ENCODE results near the gene AGL.
A peak's percentile ranks its signal among the peaks of the same experiment; 100 is the strongest.
"Not testable (repeated sequence)": the region's sequence is repeated elsewhere in the genome, so short reads cannot be mapped to it uniquely, and the experiment has no call there.

The AGL gene

GRCh38 chr1:99887890-99888289, 37.7 kb downstream of the AGL start:
- no peak for DNase-seq (ENCODE audit: low read depth in 2 of 2)

GRCh38 chr1:99891997-99892396, 41.8 kb downstream of the AGL start:
- TF ChIP-seq CTCF (IDR thresholded peaks at IDR 0.05; ENCODE audit: low read depth, low read length), result no peak
- no peak overlapping the region for H3K4me3 ChIP-seq (replicated peaks in 1 of 2; ENCODE audit: low read depth in 2 of 2, low read length in 2 of 2)
- DNase-seq (ENCODE audit: low read depth in 2 of 2), result no peak

More at GRCh38 chr1:99887890-99888289, 37.7 kb downstream of the AGL start:
- no peak for TF ChIP-seq CTCF (IDR thresholded peaks at IDR 0.05; ENCODE audit: low read depth, low read length)
- no peak overlapping the region for H3K4me3 ChIP-seq (replicated peaks in 1 of 2; ENCODE audit: low read depth in 2 of 2, low read length in 2 of 2)

- not testable (repeated sequence) for DNase-seq (ENCODE audit: low read depth in 2 of 2); H3K4me3 ChIP-seq (replicated peaks in 1 of 2; ENCODE audit: low read depth in 2 of 2, low read length in 2 of 2)
Measured at GRCh38 chr1:99903278-99903677, 53.1 kb downstream of the AGL start.

- TF ChIP-seq CTCF (IDR thresholded peaks at IDR 0.05; ENCODE audit: low read depth, low read length), result no peak
- no peak for DNase-seq (ENCODE audit: low read depth in 2 of 2)
- H3K4me3 ChIP-seq (replicated peaks in 1 of 2; ENCODE audit: low read depth in 2 of 2, low read length in 2 of 2), result no peak overlapping the region
Measured at GRCh38 chr1:99906535-99906934, 56.4 kb downstream of the AGL start.

GRCh38 chr1:99917214-99917613, 67.1 kb downstream of the AGL start:
- TF ChIP-seq CTCF (IDR thresholded peaks at IDR 0.05; ENCODE audit: low read depth, low read length), result no peak
- H3K4me3 ChIP-seq (replicated peaks in 1 of 2; ENCODE audit: low read depth in 2 of 2, low read length in 2 of 2), result no peak overlapping the region
- DNase-seq (ENCODE audit: low read depth in 2 of 2), result no peak

GRCh38 chr1:99919220-99919619, 69.1 kb downstream of the AGL start:
- no peak overlapping the region for H3K4me3 ChIP-seq (replicated peaks in 1 of 2; ENCODE audit: low read depth in 2 of 2, low read length in 2 of 2)
- no peak for TF ChIP-seq CTCF (IDR thresholded peaks at IDR 0.05; ENCODE audit: low read depth, low read length)
- peak; percentile 57 to 80 for DNase-seq (ENCODE audit: low read depth in 2 of 2)

- DNase-seq (ENCODE audit: low read depth in 2 of 2), result no peak
- H3K4me3 ChIP-seq (replicated peaks in 1 of 2; ENCODE audit: low read depth in 2 of 2, low read length in 2 of 2), result no peak overlapping the region
- TF ChIP-seq CTCF (IDR thresholded peaks at IDR 0.05; ENCODE audit: low read depth, low read length), result no peak
Measured at GRCh38 chr1:99934801-99935200, 84.6 kb downstream of the AGL start.

Data from cardiac fibroblast (primary cell).